Measurements from ENCODE around the gene B3GNT8.
"Not testable (repeated sequence)": the region's sequence is repeated elsewhere in the genome, so short reads cannot be mapped to it uniquely, and the experiment has no call there.

DNA sequence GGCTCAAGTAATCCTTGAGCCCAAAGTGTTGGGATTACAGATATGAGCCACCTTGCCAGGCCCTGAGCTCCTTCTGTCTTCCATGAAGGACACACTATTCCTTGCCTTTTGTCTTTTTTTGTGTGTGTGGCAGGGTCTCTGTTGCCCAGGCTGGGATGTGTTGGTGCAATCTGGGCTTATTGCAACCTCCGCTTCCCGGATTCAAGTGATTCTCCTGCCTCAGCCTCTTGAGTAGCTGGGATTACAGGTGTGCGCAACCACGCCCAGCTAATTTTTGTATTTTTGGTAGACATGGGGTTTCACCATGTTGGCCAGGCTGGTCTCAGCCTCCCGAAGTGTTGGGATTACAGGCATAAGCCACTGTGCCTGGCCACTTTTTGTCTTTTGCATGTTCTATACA is 18.3 kb downstream of the B3GNT8 start:
- TF ChIP-seq, protein P1, sequence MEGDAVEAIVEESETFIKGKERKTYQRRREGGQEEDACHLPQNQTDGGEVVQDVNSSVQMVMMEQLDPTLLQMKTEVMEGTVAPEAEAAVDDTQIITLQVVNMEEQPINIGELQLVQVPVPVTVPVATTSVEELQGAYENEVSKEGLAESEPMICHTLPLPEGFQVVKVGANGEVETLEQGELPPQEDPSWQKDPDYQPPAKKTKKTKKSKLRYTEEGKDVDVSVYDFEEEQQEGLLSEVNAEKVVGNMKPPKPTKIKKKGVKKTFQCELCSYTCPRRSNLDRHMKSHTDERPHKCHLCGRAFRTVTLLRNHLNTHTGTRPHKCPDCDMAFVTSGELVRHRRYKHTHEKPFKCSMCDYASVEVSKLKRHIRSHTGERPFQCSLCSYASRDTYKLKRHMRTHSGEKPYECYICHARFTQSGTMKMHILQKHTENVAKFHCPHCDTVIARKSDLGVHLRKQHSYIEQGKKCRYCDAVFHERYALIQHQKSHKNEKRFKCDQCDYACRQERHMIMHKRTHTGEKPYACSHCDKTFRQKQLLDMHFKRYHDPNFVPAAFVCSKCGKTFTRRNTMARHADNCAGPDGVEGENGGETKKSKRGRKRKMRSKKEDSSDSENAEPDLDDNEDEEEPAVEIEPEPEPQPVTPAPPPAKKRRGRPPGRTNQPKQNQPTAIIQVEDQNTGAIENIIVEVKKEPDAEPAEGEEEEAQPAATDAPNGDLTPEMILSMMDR (IDR thresholded peaks at IDR 0.05), result not testable (repeated sequence)
- not testable (repeated sequence) for TF ChIP-seq POLR2A (IDR thresholded peaks at IDR 0.05)

Data from esophagus squamous epithelium (tissue), 4 donors.